HG03571 (cell line): ENCODE results near the gene HSPA1L.

ENCODE experiments used
- ATAC-seq: cut with Tn5 transposase; IDR thresholded peaks from one replicate; pipeline ENCODE4 v1.9.1; 2021; ENCODE audit not compliant: unreplicated experiment

HSPA1L gene

GRCh38 chr6:31767096-31767645, 47.9 kb downstream of the HSPA1L start:
- no peak for ATAC-seq

GRCh38 chr6:31765910-31766794, 48.9 kb downstream of the HSPA1L start:
- ATAC-seq: no peak

GRCh38 chr6:31765559-31765909, 49.5 kb downstream of the HSPA1L start:
- no peak for ATAC-seq

GRCh38 chr6:31764198-31764597, 50.9 kb downstream of the HSPA1L start:
- ATAC-seq: no peak

GRCh38 chr6:31763619-31763940, 51.5 kb downstream of the HSPA1L start:
- no peak for ATAC-seq

- ATAC-seq: no peak
Measured at GRCh38 chr6:31762878-31763618, 52.0 kb downstream of the HSPA1L start.

- ATAC-seq: no peak
Measured at GRCh38 chr6:31762356-31762755, 52.7 kb downstream of the HSPA1L start, which contains the start of gene SAPCD1. TSS of gene SAPCD1 (plus strand) at chr6:31762656. CDS start at chr6:31763055, 399 bp downstream.

GRCh38 chr6:31761343-31761742, 53.7 kb downstream of the HSPA1L start:
- ATAC-seq: no peak

- ATAC-seq: no peak
Measured at GRCh38 chr6:31760790-31761189, 54.3 kb downstream of the HSPA1L start.
